ENCODE data around the gene STXBP3.

The STXBP3 gene

GRCh38 chr1:108814343-108815125 is 68.1 kb downstream of the STXBP3 start:
- TF ChIP-seq CTCF (IDR thresholded peaks at IDR 0.05) = no peak

GRCh38 chr1:108815566-108815965 is 69.1 kb downstream of the STXBP3 start:
- TF ChIP-seq CTCF (IDR thresholded peaks at IDR 0.05) = no peak

GRCh38 chr1:108816049-108816893 is 69.8 kb downstream of the STXBP3 start:
- no peak for TF ChIP-seq CTCF (IDR thresholded peaks at IDR 0.05)

GRCh38 chr1:108817016-108817415 is 70.5 kb downstream of the STXBP3 start:
- TF ChIP-seq CTCF (IDR thresholded peaks at IDR 0.05) = no peak

GRCh38 chr1:108817811-108818210 is 71.3 kb downstream of the STXBP3 start:
- TF ChIP-seq CTCF (IDR thresholded peaks at IDR 0.05) = no peak

- no peak for TF ChIP-seq CTCF (IDR thresholded peaks at IDR 0.05)
Observed at GRCh38 chr1:108819878-108820277, 73.4 kb downstream of the STXBP3 start.

- no peak for TF ChIP-seq CTCF (IDR thresholded peaks at IDR 0.05)
Observed at GRCh38 chr1:108823632-108824031, 77.2 kb downstream of the STXBP3 start.
